PC-3 (cell line): Measurements from ENCODE around the gene SERPINF2. TPM values are rescaled to one million over a fixed set of nuclear protein-coding genes. Genes with fewer than 3 reads are reported as not detected.
A peak's percentile ranks its signal among the peaks of the same experiment; 100 is the strongest.

Experiments used
- ATAC-seq: fragments of 200-7000 bp; cut with Tn5 transposase; 2 replicates; pipeline ENCODE4 v1.9.1; 2020; ENCODE audit warnings: mild to moderate bottlenecking, moderate library complexity
- BruUV-seq: library from RNA; stranded (reverse); fragments of 400-500 nt; replicated peaks from 2 replicates; lab custom pipeline; 2021; lab: Mats Ljungman, UMichigan
- CTCF ChIA-PET: fragments of 300-600 bp; sonication (Branson Sonifier 250); formaldehyde crosslinking; loops from one replicate; lab custom pipeline; 2022; ENCODE audit warnings: antibody characterized with exemption; lab: Charles Lee
- POLR2A ChIA-PET: fragments of 300-600 bp; sonication (Branson Sonifier 250); formaldehyde crosslinking; loops from one replicate; lab custom pipeline; 2022; ENCODE audit warnings: antibody characterized with exemption; ENCODE audit not compliant: unreplicated experiment; lab: Charles Lee
- DNase-seq: peaks from one replicate; pipeline ENCODE4 v3.0.0-alpha.2; 2015
- H2AFZ ChIP-seq: fragments of 300-600 bp; sonication (generic); 2 replicates; pipeline ENCODE4 v1.6.0; 2016; ENCODE audit warnings: antibody characterized with exemption, low read length
- H3F3A ChIP-seq: fragments of 300-600 bp; sonication (generic); one replicate; pipeline ENCODE4 v1.6.0; 2017; ENCODE audit warnings: antibody characterized with exemption, low read length, control low read depth, mild to moderate bottlenecking; ENCODE audit not compliant: unreplicated experiment
- H3K27ac ChIP-seq: fragments of 300-600 bp; sonication (generic); 2 replicates; pipeline ENCODE4 v1.5.1; 2016; ENCODE audit warnings: mild to moderate bottlenecking, low read length
- H3K27me3 ChIP-seq: fragments of 300-600 bp; sonication (generic); 2 replicates; pipeline ENCODE4 v1.6.1; 2016; ENCODE audit warnings: low read length, mixed read lengths
- H3K36me3 ChIP-seq: fragments of 300-600 bp; sonication (generic); 2 replicates; pipeline ENCODE4 v1.6.1; 2016; ENCODE audit warnings: low read depth, mixed run types, low read length, mixed read lengths
- H3K4me1 ChIP-seq: fragments of 300-600 bp; sonication (generic); 2 replicates; pipeline ENCODE4 v1.5.1; 2016; ENCODE audit warnings: low read length; ENCODE audit not compliant: insufficient read depth
- H3K4me2 ChIP-seq: fragments of 300-600 bp; sonication (generic); 2 replicates; pipeline ENCODE4 v1.6.0; 2016; ENCODE audit warnings: low read length
- H3K4me3 ChIP-seq: fragments of 300-600 bp; sonication (generic); 2 replicates; pipeline ENCODE4 v1.5.1; 2016; ENCODE audit warnings: mild to moderate bottlenecking, low read length, mixed read lengths
- H3K79me2 ChIP-seq: fragments of 300-600 bp; sonication (generic); 2 replicates; pipeline ENCODE4 v1.6.1; 2017; ENCODE audit warnings: low read length, mixed read lengths
- H3K9ac ChIP-seq: fragments of 300-600 bp; sonication (generic); 2 replicates; pipeline ENCODE4 v1.6.0; 2016; ENCODE audit warnings: mild to moderate bottlenecking, low read length
- H3K9me2 ChIP-seq: fragments of 300-600 bp; sonication (generic); replicated peaks from 2 replicates; pipeline ENCODE4 v1.6.1; 2016; ENCODE audit warnings: mixed run types, low read length, mixed read lengths
- H3K9me3 ChIP-seq: fragments of 300-600 bp; sonication (generic); 2 replicates; pipeline ENCODE4 v1.6.1; 2016; ENCODE audit warnings: low read length, mixed read lengths
- H4K20me1 ChIP-seq: fragments of 300-600 bp; sonication (generic); 2 replicates; pipeline ENCODE4 v1.6.1; 2016; ENCODE audit warnings: low read length, mixed read lengths
- CTCF ChIP-seq: fragments of 300-600 bp; sonication (generic); conservative IDR thresholded peaks from 2 replicates; pipeline ENCODE4 v1.5.1; 2017; ENCODE audit warnings: antibody characterized with exemption, low read depth, mild to moderate bottlenecking, low read length
- EZH2 ChIP-seq: fragments of 300-600 bp; sonication (generic); IDR thresholded peaks from one replicate; pipeline ENCODE4 v1.6.1; 2017; ENCODE audit warnings: antibody characterized with exemption, mild to moderate bottlenecking, low read length; ENCODE audit not compliant: unreplicated experiment
- EZH2phosphoT487 ChIP-seq: fragments of 300-600 bp; sonication (generic); IDR thresholded peaks from 2 replicates; pipeline ENCODE4 v1.6.1; 2018; ENCODE audit warnings: mild to moderate bottlenecking, antibody characterized with exemption, low read length, borderline replicate concordance
- intact Hi-C: fragments of 100-400 bp; cut with micrococcal nuclease; formaldehyde crosslinking; loops from 2 replicates; pipeline ENCODE4 v1.9.0; 2023
- total RNA-seq: library from RNA; depleted of rRNA; stranded (reverse); fragments of >200 nt; gene quantifications from 2 replicates; pipeline ENCODE4 v1.2.3, GENCODE V29; 2014

Gene SERPINF2
- total RNA-seq, 1 experiment from 2014 or later: 2.5 TPM

GRCh38 chr17:1724351-1724868 lies 18.3 kb upstream of the SERPINF2 start, which contains the start of gene WDR81:
Gene WDR81, plus strand, starts transcription at chr17:1724704. Its CDS starts 256 bp downstream, at chr17:1724960.
- H4K20me1 ChIP-seq: no peaks in the 10 kb centered on the region
- intact Hi-C loops: loop anchor here (2.0 kb wide), 1 partner anchor 140 kb away; no protein-coding TSS in a partner anchor
- peak within 1 kb of the TSS; percentile 74 for H3K4me3 ChIP-seq
- DNase-seq: peak; percentile 59
- ATAC-seq: peak; percentile 63
- no peaks in the 10 kb centered on the region for H3K9me2 ChIP-seq
- H3K9ac ChIP-seq: peak within 1 kb of the TSS; percentile 81
- peaks cover 8% of the 10 kb centered on the region; the same call in 1 of the 2 replicates for H3K4me1 ChIP-seq
- H3F3A ChIP-seq: no peaks in the 10 kb centered on the region
- TF ChIP-seq EZH2phosphoT487: no peak
- TF ChIP-seq CTCF: no peak
- no peak for TF ChIP-seq EZH2
- H3K27me3 ChIP-seq: no peaks in the 10 kb centered on the region
- H3K9me3 ChIP-seq: no peaks in the 10 kb centered on the region
- ChIA-PET POLR2A (no interaction called here), CTCF (no interaction called here)
- H3K4me2 ChIP-seq: peak within 1 kb of the TSS; percentile 94
- peak within 1 kb of the TSS; percentile 87 for H2AFZ ChIP-seq
- peaks cover 16% of the 10 kb centered on the region; the same call in 1 of the 2 replicates for H3K79me2 ChIP-seq
- no peaks in the 10 kb centered on the region for H3K36me3 ChIP-seq
- no TSS peak for BruUV-seq
- H3K27ac ChIP-seq: peak within 1 kb of the TSS; percentile 26; the same call in 1 of the 2 replicates

- H3K4me3 ChIP-seq: peak overlapping the region; percentile 74
- peak overlapping the region; percentile 81 for H3K9ac ChIP-seq
- H4K20me1 ChIP-seq: no peaks in the 10 kb centered on the region
- peak overlapping the region; percentile 18; the same call in 1 of the 2 replicates for H3K27ac ChIP-seq
- no TSS peak for BruUV-seq
- TF ChIP-seq EZH2phosphoT487 (no peak), CTCF (no peak), EZH2 (no peak)
- intact Hi-C loops: loop anchor here (2.0 kb wide), 1 partner anchor 140 kb away; no protein-coding TSS in a partner anchor
- POLR2A ChIA-PET: no interaction called here
- no peaks in the 10 kb centered on the region for H3K9me2 ChIP-seq
- DNase-seq (no peak), ATAC-seq (peak; percentile 71)
- H2AFZ ChIP-seq: peak overlapping the region; percentile 87
- peak overlapping the region; percentile 94 for H3K4me2 ChIP-seq
- H3K27me3 ChIP-seq: no peaks in the 10 kb centered on the region
- H3F3A ChIP-seq: no peaks in the 10 kb centered on the region
- CTCF ChIA-PET: no interaction called here
- no peaks in the 10 kb centered on the region for H3K9me3 ChIP-seq
- peaks cover 8% of the 10 kb centered on the region; the same call in 1 of the 2 replicates for H3K4me1 ChIP-seq
- peaks cover 16% of the 10 kb centered on the region; the same call in 1 of the 2 replicates for H3K79me2 ChIP-seq
- no peaks in the 10 kb centered on the region for H3K36me3 ChIP-seq
Measured at GRCh38 chr17:1724869-1725641, 17.6 kb upstream of the SERPINF2 start.
